NCI-H69 (cell line): Measurements from ENCODE around the gene POLR2E.
A peak's percentile ranks its signal among the peaks of the same experiment; 100 is the strongest.
"Not testable (repeated sequence)": the region's sequence is repeated elsewhere in the genome, so short reads cannot be mapped to it uniquely, and the experiment has no call there.

Experiments used
- DNase-seq: peaks from one replicate; lab custom pipeline; 2025; lab: John Stamatoyannopoulos, UW

Gene POLR2E

DNA sequence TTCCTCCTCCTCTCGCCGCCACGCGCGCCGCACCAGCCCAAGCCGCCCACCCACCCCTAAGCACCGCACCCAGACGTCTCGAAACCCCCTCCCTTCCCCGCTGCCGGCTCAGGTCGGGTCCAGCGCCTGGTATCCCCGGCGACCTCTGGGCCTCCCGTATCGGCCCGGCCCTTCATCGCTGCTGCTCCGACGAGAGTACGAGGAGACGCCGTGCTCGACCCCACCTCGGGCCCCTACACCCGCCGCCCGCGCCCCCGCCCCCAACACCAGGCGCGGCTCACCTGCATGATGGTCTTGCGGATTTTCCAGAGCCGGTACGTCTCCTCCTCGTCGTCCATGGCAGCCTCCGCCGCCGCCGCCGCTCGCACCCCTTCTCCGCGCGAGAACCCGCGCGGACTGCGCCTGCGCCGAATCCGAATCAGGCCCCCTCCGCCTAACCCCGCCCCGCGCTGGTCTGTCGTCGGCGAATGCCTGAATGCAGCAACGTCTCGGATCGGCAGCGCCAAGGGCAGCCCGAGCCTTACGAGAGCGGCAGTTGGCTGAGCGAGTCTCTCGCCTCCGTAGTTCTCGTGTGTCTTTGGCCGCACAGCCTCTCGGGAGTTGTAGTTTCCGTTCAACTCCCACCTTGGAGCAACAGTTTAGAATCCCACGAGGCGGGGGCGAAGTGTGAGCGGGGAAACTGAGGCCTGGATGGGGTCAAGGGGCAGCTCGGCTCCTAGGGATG lies at the start of gene POLR2E:
TSS of gene POLR2E (minus strand) at position 398 of the 724 bp plus-strand sequence. CDS start at position 338, 60 bp downstream.
- peak; percentile 99 for DNase-seq

DNA sequence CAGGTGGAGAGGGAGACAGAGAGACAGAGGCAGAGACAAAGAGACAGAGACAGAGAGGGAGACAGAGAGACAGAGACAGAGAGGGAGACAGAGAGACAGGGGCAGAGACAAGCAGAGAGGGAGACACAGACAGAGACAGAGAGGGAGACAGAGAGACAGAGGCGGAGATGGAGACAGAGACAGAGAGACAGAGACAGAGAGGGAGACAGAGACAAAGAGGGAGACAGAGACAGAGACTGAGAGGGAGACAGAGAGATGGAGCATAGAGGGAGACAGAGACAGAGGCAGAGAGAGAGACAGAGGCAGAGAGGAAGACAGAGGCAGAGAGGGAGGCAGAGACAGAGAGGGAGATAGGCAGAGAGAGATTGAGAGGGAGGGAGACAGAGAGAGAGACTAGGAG lies 49.6 kb upstream of the POLR2E start:
- no peak for DNase-seq

DNA sequence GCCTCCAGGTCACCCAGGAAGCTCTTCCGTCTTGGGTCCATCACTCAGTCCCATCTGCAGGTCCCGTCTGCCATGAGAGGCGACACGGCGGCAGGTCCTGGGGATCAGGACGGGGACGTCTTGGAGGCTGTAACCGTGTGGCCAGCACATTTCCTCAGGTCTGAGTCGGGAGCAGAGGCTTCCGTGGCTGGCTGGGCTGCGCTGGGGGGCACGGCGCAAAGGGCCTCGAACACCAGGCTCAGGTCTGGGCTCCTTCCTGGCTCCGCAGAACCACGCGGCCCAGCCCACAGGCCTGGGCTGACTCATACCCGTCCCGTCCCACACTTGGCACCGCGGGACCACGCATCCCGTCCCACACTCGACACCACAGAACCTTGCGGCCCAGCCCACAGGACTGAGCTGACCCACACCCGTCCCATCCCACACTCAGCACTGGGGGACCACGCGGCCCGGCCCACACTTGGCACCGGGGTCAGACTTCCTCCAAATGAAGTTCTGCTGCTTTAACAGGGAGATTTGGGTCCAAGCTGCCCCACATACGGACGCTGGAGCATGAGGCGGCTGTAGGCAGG lies 48.7 kb upstream of the POLR2E start:
- no peak for DNase-seq

- no peak for DNase-seq
Observed at GRCh38 chr19:1141944-1142343, 46.8 kb upstream of the POLR2E start.

GRCh38 chr19:1140272-1141027 lies 45.3 kb upstream of the POLR2E start:
- no peak for DNase-seq

DNA sequence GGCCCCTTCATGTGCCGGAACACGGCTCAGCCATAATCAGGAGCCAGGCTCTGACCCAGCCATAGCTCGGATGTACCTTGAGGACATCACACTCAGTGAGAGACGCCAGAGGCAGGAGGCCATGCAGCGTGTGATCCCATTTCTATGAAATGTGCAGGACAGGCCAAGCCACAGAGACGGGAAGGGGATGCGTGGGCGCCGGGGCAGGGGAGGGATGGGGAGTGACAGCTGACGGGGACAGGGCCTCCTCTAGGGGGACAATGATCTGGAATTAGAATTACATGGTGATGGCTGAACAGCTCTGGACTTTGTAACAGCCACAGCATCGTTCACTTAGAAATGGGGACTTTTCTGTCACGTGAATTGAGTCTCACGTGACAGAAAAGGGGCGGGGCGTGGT lies 44.0 kb upstream of the POLR2E start:
- DNase-seq, result no peak

- no peak for DNase-seq
Observed at GRCh38 chr19:1138121-1138520, 42.9 kb upstream of the POLR2E start.

- no peak for DNase-seq
Observed at GRCh38 chr19:1136621-1137317, 41.6 kb upstream of the POLR2E start.

- peak; percentile 46 for DNase-seq
Observed at GRCh38 chr19:1136201-1136600, 41.0 kb upstream of the POLR2E start.

DNA sequence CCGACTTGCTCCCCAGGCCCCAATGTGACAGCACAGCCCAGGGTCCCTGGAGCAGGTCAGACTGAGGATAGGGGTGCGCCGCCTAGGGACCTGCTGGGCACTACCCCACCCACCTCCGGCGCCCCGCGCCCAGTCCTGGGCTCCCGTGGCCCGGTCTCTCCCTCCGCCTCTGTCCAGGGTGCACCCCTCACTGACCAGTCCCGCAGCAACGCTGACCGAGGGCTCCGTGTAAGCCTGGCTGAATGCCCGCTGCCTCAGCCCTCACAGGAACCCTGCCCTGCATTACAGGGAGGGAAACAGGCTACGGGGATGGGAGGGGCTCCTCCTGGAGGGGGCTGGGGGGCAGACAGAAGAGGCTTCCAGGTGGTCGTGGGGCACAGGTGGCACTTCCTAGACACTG lies 40.3 kb upstream of the POLR2E start:
- no peak for DNase-seq

- no peak for DNase-seq
Observed at GRCh38 chr19:1134431-1134830, 39.3 kb upstream of the POLR2E start.

GRCh38 chr19:1133471-1133929 lies 38.3 kb upstream of the POLR2E start:
- DNase-seq, result no peak

GRCh38 chr19:1132552-1133383 lies 37.6 kb upstream of the POLR2E start:
- DNase-seq, result no peak

- peak; percentile 31 for DNase-seq
Observed at GRCh38 chr19:1131718-1132551, 36.8 kb upstream of the POLR2E start.

GRCh38 chr19:1130771-1131717 lies 35.9 kb upstream of the POLR2E start:
- DNase-seq, result no peak

- DNase-seq, result no peak
Observed at GRCh38 chr19:1129535-1129934, 34.4 kb upstream of the POLR2E start.

- not testable (repeated sequence) for DNase-seq
Observed at GRCh38 chr19:1129084-1129483, 33.9 kb upstream of the POLR2E start.

GRCh38 chr19:1128106-1128505 lies 32.9 kb upstream of the POLR2E start:
- no peak for DNase-seq

- no peak for DNase-seq
Observed at GRCh38 chr19:1126984-1127760, 32.0 kb upstream of the POLR2E start.
